ENCODE results near the gene ATP2B1.

GRCh38 chr12:89663577-89664357 is 44.9 kb downstream of the ATP2B1 start:
- TF ChIP-seq CTCF (conservative IDR thresholded peaks at IDR 0.05 in 1 of 2, IDR thresholded peaks at IDR 0.05 in 1 of 2; ENCODE audit: extremely low read depth in 1 of 2, insufficient read depth in 1 of 2, low read depth in 1 of 2, low read length in 2 of 2) (no peak), EZH2 (IDR thresholded peaks at IDR 0.05; ENCODE audit: borderline replicate concordance, low read length) (no peak)
